Bronchial epithelial cell (primary cell): ENCODE measurements around the gene UNC5B. TPM values are rescaled to one million over a fixed set of nuclear protein-coding genes. Genes with fewer than 3 reads are reported as not detected.

Experiments used
- DNase-seq: peaks from one replicate; pipeline ENCODE4 v3.0.0-alpha.2; 2010; ENCODE audit warnings: low read depth
- FAIRE-seq: peaks from 2 replicates; lab custom pipeline; 2011; peaks lifted over from hg19 to GRCh38; lab: Jason Lieb, UNC
- H3K27me3 ChIP-seq: 2 replicates; pipeline ENCODE4 v1.5.1; 2011; ENCODE audit warnings: low read length; ENCODE audit not compliant: control insufficient read depth, insufficient read depth
- H3K36me3 ChIP-seq: 2 replicates; pipeline ENCODE4 v1.5.1; 2011; ENCODE audit warnings: low read length; ENCODE audit not compliant: control insufficient read depth, insufficient read depth
- H3K4me3 ChIP-seq: 2 replicates; pipeline ENCODE4 v1.5.1; 2011; ENCODE audit warnings: mild to moderate bottlenecking, low read depth, low read length, control low read depth
- total RNA-seq: library from RNA; depleted of rRNA; stranded (reverse); fragments of >200 nt; gene quantifications from 2 replicates; pipeline ENCODE4 v1.2.1, GENCODE V29; 2014
- TF ChIP-seq, protein P1 (sequence below): IDR thresholded peaks from 2 replicates; pipeline ENCODE4 v1.5.1; 2011; ENCODE audit warnings: mild to moderate bottlenecking, moderate library complexity, low read length, control low read depth, inconsistent platforms; ENCODE audit not compliant: insufficient read depth, severe bottlenecking

UNC5B gene
- total RNA-seq, 1 donor from 2014 or later = 36.6 TPM

DNA sequence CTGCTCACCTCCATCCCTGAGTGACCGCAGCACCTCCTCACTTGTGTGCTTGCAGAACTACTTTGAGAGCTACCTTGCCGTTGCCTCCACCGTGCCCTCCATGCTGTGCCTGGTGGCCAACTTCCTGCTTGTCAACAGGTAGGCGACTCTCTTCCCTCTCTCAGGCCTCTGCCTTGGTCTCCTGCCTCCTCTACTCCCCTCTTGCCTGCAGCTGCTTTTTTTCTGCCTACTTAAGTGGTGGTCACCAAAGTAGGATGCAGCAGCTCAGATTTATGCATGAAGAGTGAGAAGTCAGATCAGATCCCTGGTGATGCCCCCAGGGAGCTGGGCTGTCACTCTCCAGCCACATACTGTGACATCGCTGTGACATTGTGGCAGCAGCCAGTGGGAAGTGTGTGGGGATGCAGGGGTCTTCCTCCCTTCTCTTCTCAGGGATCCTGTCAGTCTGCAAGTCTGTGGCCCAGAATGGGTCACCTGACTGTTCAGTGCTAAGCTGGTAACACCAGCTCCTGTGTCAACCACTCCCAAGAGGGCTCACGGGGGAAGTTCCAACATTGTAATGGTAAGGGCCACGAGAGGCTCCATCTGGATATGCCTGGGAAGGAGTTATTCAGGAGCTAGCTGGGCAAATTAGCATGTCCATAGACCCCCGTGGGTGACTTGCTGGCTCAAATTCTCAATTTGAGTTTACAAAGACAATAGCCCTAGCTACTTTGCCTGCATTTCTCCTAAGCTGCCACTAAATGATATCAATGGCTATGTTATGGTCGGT, 132.0 kb downstream of the UNC5B start:
- FAIRE-seq (no peak), DNase-seq (no peak)
- H3K36me3 ChIP-seq = no peaks in the 10 kb centered on the region
- H3K27me3 ChIP-seq = no peaks in the 10 kb centered on the region
- H3K4me3 ChIP-seq = no peak overlapping the region
- TF ChIP-seq, protein P1, sequence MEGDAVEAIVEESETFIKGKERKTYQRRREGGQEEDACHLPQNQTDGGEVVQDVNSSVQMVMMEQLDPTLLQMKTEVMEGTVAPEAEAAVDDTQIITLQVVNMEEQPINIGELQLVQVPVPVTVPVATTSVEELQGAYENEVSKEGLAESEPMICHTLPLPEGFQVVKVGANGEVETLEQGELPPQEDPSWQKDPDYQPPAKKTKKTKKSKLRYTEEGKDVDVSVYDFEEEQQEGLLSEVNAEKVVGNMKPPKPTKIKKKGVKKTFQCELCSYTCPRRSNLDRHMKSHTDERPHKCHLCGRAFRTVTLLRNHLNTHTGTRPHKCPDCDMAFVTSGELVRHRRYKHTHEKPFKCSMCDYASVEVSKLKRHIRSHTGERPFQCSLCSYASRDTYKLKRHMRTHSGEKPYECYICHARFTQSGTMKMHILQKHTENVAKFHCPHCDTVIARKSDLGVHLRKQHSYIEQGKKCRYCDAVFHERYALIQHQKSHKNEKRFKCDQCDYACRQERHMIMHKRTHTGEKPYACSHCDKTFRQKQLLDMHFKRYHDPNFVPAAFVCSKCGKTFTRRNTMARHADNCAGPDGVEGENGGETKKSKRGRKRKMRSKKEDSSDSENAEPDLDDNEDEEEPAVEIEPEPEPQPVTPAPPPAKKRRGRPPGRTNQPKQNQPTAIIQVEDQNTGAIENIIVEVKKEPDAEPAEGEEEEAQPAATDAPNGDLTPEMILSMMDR = no peak

DNA sequence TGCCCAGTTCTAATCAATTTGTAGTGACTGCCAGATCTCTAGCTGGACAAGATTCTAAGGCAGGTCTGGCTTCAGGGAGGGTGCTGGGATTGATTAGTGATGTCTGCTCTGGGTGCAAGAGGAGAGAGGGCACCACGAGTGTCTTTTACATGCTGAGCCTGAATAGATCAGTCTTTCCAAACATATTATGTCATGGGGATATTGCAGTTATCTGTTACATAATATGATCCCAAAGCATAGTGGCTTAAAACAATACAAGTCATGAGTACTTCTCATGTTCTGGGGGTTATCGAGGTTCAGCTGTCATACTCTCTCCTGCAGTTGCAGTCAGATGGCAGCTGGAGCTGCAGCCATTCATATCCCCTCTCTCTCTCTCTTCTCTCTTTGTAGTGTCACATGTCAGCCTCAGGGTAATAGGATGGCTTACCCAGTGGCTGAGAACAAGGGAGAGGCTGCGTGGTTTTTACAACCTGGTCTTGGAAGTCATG, 132.7 kb downstream of the UNC5B start:
- no peaks in the 10 kb centered on the region for H3K36me3 ChIP-seq
- FAIRE-seq (no peak), DNase-seq (no peak)
- no peak overlapping the region for H3K4me3 ChIP-seq
- H3K27me3 ChIP-seq = no peaks in the 10 kb centered on the region
- TF ChIP-seq, protein P1 = no peak

DNA sequence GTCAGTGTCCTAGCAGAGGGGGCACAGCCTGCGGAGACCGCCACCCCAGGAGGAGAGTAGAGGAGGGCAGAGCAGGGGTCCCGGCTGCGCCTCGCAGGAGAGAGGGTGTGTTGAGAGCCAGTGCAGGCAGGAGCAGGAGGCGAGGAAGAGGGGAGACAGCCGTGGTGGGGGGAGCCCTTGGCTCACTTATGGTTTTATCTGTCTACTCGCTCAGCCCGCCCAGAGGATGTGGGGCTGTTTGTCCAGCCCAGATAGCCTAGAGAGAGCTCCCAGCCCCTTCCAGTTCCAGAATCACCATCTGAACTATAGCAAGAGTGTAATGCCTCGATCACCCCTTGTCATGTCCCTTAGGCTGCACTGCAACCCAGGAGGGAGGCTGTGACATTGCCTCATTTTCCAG, 133.3 kb downstream of the UNC5B start:
- no peaks in the 10 kb centered on the region for H3K36me3 ChIP-seq
- FAIRE-seq (no peak), DNase-seq (no peak)
- H3K4me3 ChIP-seq = no peak overlapping the region
- no peaks in the 10 kb centered on the region for H3K27me3 ChIP-seq
- TF ChIP-seq, protein P1 = no peak

DNA sequence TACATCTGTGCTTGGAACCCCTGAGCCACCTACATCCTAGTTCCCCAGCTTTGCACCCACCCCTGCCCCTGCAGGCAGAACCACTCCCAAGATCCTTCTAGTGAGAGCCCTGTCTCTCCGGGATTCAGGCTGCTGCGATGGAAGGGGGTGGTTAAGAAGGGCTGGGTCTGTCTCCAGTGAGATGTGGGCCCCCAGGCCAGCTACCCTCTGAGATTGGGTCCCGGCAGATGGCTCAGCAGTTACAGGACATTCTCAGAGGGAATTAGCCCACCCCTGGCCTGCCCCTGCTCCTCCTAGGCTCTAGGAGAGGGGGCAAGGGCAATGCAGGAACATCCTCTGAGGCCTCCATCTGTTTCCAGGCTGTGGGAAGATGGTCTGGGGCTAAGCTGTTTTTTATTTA, 134.4 kb downstream of the UNC5B start:
- DNase-seq = no peak
- no peak overlapping the region for H3K4me3 ChIP-seq
- H3K36me3 ChIP-seq = no peaks in the 10 kb centered on the region
- TF ChIP-seq, protein P1 = no peak
- no peak for FAIRE-seq
- H3K27me3 ChIP-seq = no peaks in the 10 kb centered on the region

DNA sequence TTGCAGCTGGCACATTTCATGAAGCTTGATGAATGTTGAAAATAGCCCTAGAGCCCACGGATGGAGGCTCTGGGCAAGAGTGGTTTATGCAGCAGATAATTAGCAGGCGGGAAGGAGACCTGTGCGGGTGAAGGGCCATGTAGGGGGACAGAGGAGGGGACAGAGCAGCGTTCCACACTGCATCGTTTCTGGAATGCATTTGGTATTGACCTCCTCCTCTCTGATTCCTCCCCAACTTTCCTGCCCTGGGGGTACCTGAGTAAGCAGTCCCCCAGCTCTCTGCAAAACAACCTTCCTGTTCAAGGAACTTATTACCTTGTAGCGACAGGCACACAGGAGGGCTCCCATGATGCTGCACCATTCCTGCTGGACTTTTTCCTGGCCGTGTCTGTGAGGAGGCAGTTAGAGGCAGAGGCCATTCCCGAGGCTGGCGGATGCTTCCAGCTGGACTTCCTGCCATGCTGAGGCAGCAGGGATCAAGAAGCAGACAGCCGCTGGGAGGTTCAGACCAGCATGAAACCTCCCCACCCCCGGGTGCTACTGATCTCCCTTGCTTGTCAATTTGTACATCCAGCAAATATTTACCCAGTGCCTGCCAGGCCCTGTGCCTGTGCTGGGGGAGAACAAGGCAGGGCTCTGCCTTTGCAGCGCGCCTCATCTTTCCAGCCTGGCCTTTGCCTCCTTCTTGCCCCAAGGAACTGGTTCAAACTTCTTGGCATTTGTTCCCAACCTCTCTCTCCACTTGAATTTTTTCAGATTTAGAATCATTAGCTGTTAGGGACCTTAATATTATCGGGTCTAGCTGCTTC, 135.4 kb downstream of the UNC5B start:
- peak; percentile 23 for FAIRE-seq
- H3K27me3 ChIP-seq = no peaks in the 10 kb centered on the region
- H3K36me3 ChIP-seq = no peaks in the 10 kb centered on the region
- TF ChIP-seq, protein P1 = no peak
- DNase-seq = no peak
- H3K4me3 ChIP-seq = no peak overlapping the region
